Small intestine (tissue), 7 donors: Measurements from ENCODE around the gene PI4KA. TPM values are rescaled to one million over a fixed set of nuclear protein-coding genes. Genes with fewer than 3 reads are reported as not detected.
"Not testable (repeated sequence)": the region's sequence is repeated elsewhere in the genome, so short reads cannot be mapped to it uniquely, and the experiment has no call there.

Experiments used
- DNase-seq, 2 donors: peaks; one replicate each; pipeline versions ENCODE4 v3.0.0 to v3.0.0-alpha.2; 2013
- FAIRE-seq: peaks from 2 replicates; lab custom pipeline; 2012; peaks lifted over from hg19 to GRCh38; lab: Jason Lieb, UNC
- H3K27ac ChIP-seq, 3 donors: one replicate each; pipeline ENCODE4 v1.5.1; 2013; ENCODE audit warnings: low read length in 2 of 3, mild to moderate bottlenecking in 2 of 3, control low read depth in 1 of 3, inconsistent platforms in 1 of 3, low read depth in 1 of 3, moderate library complexity in 1 of 3
- H3K27me3 ChIP-seq, 3 donors: one replicate each; pipeline ENCODE4 v1.6.1; 2013; ENCODE audit warnings: low read length in 3 of 3, inconsistent platforms in 1 of 3; ENCODE audit not compliant: control insufficient read depth in 3 of 3, insufficient read depth in 3 of 3
- H3K36me3 ChIP-seq, 3 donors: one replicate each; pipeline ENCODE4 v1.6.1; 2013; ENCODE audit warnings: low read length in 3 of 3, inconsistent platforms in 1 of 3, low read depth in 1 of 3, mild to moderate bottlenecking in 1 of 3, moderate library complexity in 1 of 3; ENCODE audit not compliant: control insufficient read depth in 3 of 3, insufficient read depth in 2 of 3
- H3K4me1 ChIP-seq, 3 donors: one replicate each; pipeline ENCODE4 v1.6.1; 2013; ENCODE audit warnings: low read length in 2 of 3, inconsistent platforms in 1 of 3, low read depth in 1 of 3, mild to moderate bottlenecking in 1 of 3, moderate library complexity in 1 of 3; ENCODE audit not compliant: control insufficient read depth in 3 of 3, insufficient read depth in 2 of 3
- H3K4me3 ChIP-seq, 3 donors: one replicate each; pipeline ENCODE4 v1.5.1; 2013; ENCODE audit warnings: low read length in 3 of 3, control low read depth in 1 of 3, inconsistent platforms in 1 of 3, low read depth in 1 of 3, mild to moderate bottlenecking in 1 of 3, moderate library complexity in 1 of 3
- H3K9me3 ChIP-seq, 2 donors: one replicate each; pipeline ENCODE4 v1.6.1; 2013; ENCODE audit warnings: low read depth in 1 of 2, low read length in 1 of 2; ENCODE audit not compliant: control insufficient read depth in 2 of 2, insufficient read depth in 1 of 2
- WGBS, 3 donors: extraction: QIAGEN DNeasy Blood & Tissue Kit; methylation state at CpG; one replicate each; pipeline ENCODE4 v1.1.7; 2013; 5-methylcytosine and 5-hydroxymethylcytosine counted together
- polyA plus RNA-seq, 4 donors: library from polyadenylated mRNA; stranded (reverse) in 3 of 4; unstranded in 1 of 4; fragments of 200-250 nt in 3 of 4; fragments of 120-200 nt in 1 of 4; gene quantifications; one replicate each; pipeline versions ENCODE4 v1.2.1 to v1.2.3, GENCODE V29; 2013
- donor health status: healthy with polysubstance abuse.
- donor health status: control.
- donor health status: control.
- donor health status: Bipolar disorder and iron deficiency.
- donor health status: healthy.

The PI4KA gene
- polyA plus RNA-seq, 4 donors = 40.5 to 82.0 (median 45.8) TPM

- H3K36me3 ChIP-seq, H3K9me3 ChIP-seq, H3K27ac ChIP-seq, DNase-seq, H3K4me3 ChIP-seq, H3K27me3 ChIP-seq, FAIRE-seq, H3K4me1 ChIP-seq: not testable (repeated sequence)
- WGBS, 3 donors = 65 to 85% (median 71%) methylated on average over 5 to 12 of the region's 12 CpGs
These were observed 163.4 kb downstream of the PI4KA start for GRCh38 chr22:20695205-20695604.

- H3K27me3 ChIP-seq, H3K4me3 ChIP-seq, H3K4me1 ChIP-seq, FAIRE-seq, H3K27ac ChIP-seq, H3K9me3 ChIP-seq, H3K36me3 ChIP-seq, DNase-seq: not testable (repeated sequence)
- WGBS, 3 donors = 89 to 96% (median 93%) methylated on average over 3 to 7 of the region's 14 CpGs
These were observed 164.4 kb downstream of the PI4KA start for GRCh38 chr22:20694256-20694655.

DNA sequence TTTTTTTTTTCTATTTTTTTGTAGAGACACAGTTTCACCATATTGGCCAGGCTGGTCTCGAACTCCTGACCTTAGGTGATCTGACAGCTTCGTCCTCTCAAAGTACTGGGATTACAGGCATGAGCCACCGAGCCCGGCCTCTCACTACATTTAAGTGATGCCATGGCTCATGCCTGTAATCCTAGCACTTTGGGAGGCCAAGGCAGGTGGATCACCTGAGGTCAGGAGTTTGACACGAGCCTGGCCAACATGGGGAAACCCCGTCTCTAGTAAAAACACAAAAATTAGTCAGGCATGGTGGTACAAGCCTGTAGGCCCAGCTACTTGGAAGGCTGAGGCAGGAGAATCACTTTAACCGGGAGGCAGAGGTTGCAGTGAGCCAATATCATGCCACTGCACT lies 165.7 kb downstream of the PI4KA start:
- not testable (repeated sequence) for FAIRE-seq, H3K4me1 ChIP-seq, H3K36me3 ChIP-seq, H3K4me3 ChIP-seq, DNase-seq, H3K27me3 ChIP-seq, H3K27ac ChIP-seq, H3K9me3 ChIP-seq
- 84 to 93% (median 89%) methylated on average over 6 to 7 of the region's 7 CpGs for WGBS, 3 donors

DNA sequence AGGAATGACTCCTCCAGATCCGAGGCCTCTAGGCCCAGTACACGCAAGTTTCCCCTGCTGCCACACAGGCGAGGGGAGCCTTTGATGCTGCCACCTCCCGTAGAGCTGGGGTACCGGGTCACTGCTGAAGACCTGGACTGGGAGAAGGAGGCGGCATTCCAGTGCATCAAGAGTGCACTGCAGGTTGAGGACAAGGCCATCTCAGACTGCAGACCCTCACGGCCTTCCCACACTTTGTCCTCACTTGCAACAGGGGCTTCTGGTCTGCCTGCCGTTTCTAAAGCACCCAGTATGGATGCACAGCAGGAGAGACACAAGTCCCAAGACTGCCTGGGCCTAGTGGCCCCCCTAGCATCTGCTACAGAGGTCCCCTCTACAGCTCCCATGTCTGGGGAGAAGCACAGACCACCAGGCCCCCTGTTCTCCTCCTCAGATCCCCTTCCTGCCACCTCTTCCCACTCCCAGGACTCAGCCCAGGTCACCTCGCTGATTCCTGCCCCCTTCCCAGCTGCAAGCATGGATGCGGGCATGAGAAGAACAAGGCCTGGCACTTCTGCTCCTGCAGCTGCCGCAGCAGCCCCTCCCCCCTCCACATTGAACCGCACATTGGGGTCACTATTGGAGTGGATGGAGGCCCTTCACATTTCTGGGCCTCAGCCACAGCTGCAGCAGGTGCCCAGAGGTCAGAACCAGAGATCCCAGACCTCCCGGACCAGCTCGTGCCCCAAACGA lies 167.9 kb downstream of the PI4KA start:
- not testable (repeated sequence) for FAIRE-seq, H3K36me3 ChIP-seq, H3K4me3 ChIP-seq, H3K27me3 ChIP-seq, H3K4me1 ChIP-seq, H3K9me3 ChIP-seq, DNase-seq, H3K27ac ChIP-seq
- WGBS, 3 donors = 89 to 95% (median 90%) methylated on average over 12 to 15 of the region's 15 CpGs

DNA sequence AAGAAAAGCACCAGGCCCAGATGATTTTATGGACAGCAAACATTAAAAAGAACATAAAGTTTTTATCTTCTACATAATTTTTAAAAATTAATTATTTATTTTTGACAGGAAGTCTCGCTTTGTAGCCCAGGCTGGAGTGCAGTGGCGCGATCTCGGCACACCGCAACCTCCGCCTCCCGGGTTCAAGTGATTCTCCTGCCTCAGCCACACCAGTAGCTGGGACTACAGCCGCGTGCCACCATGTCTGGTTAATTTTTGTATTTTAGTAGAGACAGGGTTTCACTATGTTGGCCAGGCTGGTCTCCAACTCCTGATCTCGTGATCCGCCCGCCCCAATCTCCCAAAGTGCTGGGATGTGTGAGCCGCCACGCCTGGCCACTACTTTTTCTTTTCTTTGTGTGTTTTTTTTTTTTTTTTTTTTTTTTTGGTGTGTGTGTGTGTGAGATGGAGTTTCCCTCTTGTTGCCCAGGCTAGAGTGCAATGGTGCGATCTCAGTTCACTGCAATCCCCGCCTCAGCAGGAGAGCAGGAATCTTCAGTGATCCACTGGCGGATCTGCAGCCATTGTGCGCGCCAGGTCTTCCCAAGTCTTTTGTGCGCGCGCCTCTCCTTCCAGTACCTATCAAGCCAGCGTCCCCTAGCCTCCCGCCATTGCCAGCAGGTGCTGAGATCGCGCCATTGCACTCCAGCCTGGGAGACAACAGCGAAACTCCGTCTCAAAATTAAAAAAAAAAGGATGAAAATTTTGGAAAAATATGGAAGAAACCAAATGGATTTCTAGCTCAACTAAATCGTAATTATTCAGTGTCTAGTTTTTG lies 171.0 kb downstream of the PI4KA start:
- not testable (repeated sequence) for H3K27ac ChIP-seq, H3K4me3 ChIP-seq, H3K4me1 ChIP-seq, H3K27me3 ChIP-seq, DNase-seq, H3K9me3 ChIP-seq, FAIRE-seq, H3K36me3 ChIP-seq
- WGBS, 3 donors = 94 to 96% (median 95%) methylated on average over 26 to 29 of the region's 29 CpGs

DNA sequence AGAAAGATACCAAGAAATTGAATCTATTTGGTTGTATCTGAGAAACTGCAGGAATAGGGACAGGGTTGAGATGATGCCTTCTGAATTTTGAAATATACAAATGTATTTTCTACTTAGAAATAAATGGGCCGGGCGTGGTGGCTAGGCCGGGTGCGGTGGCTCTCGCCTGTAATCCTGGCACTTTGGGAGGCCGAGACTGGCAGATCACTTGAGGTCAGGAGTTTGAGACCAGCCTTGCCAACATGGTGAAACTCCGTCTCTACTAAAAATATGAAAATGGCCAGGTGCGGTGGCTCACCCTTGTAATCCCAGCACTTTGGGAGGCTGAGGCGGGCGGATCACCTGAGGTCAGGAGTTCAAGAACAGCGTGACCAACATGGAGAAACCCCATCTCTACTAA lies 172.8 kb downstream of the PI4KA start:
- WGBS, 3 donors = 92 to 97% (median 93%) methylated on average over 9 to 11 of the region's 11 CpGs
- not testable (repeated sequence) for H3K9me3 ChIP-seq, H3K4me1 ChIP-seq, H3K27me3 ChIP-seq, H3K4me3 ChIP-seq, FAIRE-seq, H3K27ac ChIP-seq, H3K36me3 ChIP-seq, DNase-seq

GRCh38 chr22:20678792-20679435 lies 179.7 kb downstream of the PI4KA start:
- H3K4me1 ChIP-seq, FAIRE-seq: not testable (repeated sequence)
- 87 to 90% (median 89%) methylated on average over 11 to 13 of the region's 13 CpGs for WGBS, 3 donors

GRCh38 chr22:20677684-20678242 lies 180.8 kb downstream of the PI4KA start:
- Histone ChIP-seq H3K4me3 (no peak overlapping the region), H3K9me3 (no peaks in the 10 kb centered on the region), H3K27ac (no peak overlapping the region), H3K27me3 (peaks cover 0 to 5% (median 0%) of the 10 kb centered on the region in 3 donors), H3K36me3 (no peaks in the 10 kb centered on the region), H3K4me1 (no peaks in the 10 kb centered on the region)
- FAIRE-seq (no peak), DNase-seq (no peak)
- 76 to 85% (median 83%) methylated on average over 2 of the region's 2 CpGs for WGBS, 3 donors

More at GRCh38 chr22:20678792-20679435, 179.7 kb downstream of the PI4KA start:
- not testable (repeated sequence) for DNase-seq, H3K27ac ChIP-seq, H3K9me3 ChIP-seq, H3K4me3 ChIP-seq, H3K27me3 ChIP-seq, H3K36me3 ChIP-seq
